Natural killer cell (primary cell): ENCODE data around the gene ZDHHC14. TPM values are rescaled to one million over a fixed set of nuclear protein-coding genes. Genes with fewer than 3 reads are reported as not detected.

Experiments
- ATAC-seq, 3 donors: fragments of 150-1000 bp in 2 of 3; fragments of 200-7000 bp in 1 of 3; cut with Tn5 transposase; 1 replicate in 1 of 3; 2 replicates in 2 of 3; pipeline ENCODE4 v1.10.0; 2021; ENCODE audit warnings: mild to moderate bottlenecking in 2 of 3, moderate library complexity in 2 of 3
- DNase-seq, 2 donors: peaks; one replicate each; pipeline versions ENCODE4 v3.0.0 to v3.0.0-alpha.2; 2013 to 2021; ENCODE audit warnings: mixed read lengths in 1 of 2
- H3K27ac ChIP-seq: one replicate; pipeline ENCODE4 v1.5.1; 2013; ENCODE audit warnings: mild to moderate bottlenecking, low read length
- H3K27me3 ChIP-seq: one replicate; pipeline ENCODE4 v1.6.1; 2013; ENCODE audit warnings: low read length; ENCODE audit not compliant: control insufficient read depth, insufficient read depth
- H3K36me3 ChIP-seq: one replicate; pipeline ENCODE4 v1.6.1; 2013; ENCODE audit warnings: low read length; ENCODE audit not compliant: control insufficient read depth, insufficient read depth
- H3K4me1 ChIP-seq: one replicate; pipeline ENCODE4 v1.6.1; 2013; ENCODE audit warnings: low read length; ENCODE audit not compliant: control insufficient read depth, insufficient read depth
- H3K4me3 ChIP-seq: one replicate; pipeline ENCODE4 v1.5.1; 2013; ENCODE audit warnings: low read length
- H3K9me3 ChIP-seq: one replicate; pipeline ENCODE4 v1.6.1; 2013; ENCODE audit warnings: low read length; ENCODE audit not compliant: control insufficient read depth, insufficient read depth
- H3K27ac Mint-ChIP-seq, 2 donors: one replicate each; pipeline ENCODE4 v1.8.0; 2022; ENCODE audit warnings: mild to moderate bottlenecking in 2 of 2, mixed read lengths in 2 of 2, moderate library complexity in 1 of 2
- H3K27me3 Mint-ChIP-seq, 2 donors: one replicate each; pipeline ENCODE4 v1.8.0; 2022; ENCODE audit warnings: low read depth in 2 of 2, mixed read lengths in 2 of 2
- H3K36me3 Mint-ChIP-seq: one replicate; pipeline ENCODE4 v1.8.0; 2022; ENCODE audit warnings: mixed read lengths
- H3K4me1 Mint-ChIP-seq, 2 donors: one replicate each; pipeline ENCODE4 v1.8.0; 2022; ENCODE audit warnings: mixed read lengths in 2 of 2
- H3K4me3 Mint-ChIP-seq: one replicate; pipeline ENCODE4 v1.8.0; 2022; ENCODE audit warnings: mild to moderate bottlenecking, moderate library complexity, mixed read lengths
- H3K9me3 Mint-ChIP-seq, 2 donors: one replicate each; pipeline ENCODE4 v1.8.0; 2022; ENCODE audit warnings: mixed read lengths in 2 of 2
- WGBS: methylation state at CpG from one replicate; pipeline ENCODE4 v1.1.7; 2013; ENCODE audit warnings: missing lambda C conversion rate; ENCODE audit not compliant: insufficient coverage; 5-methylcytosine and 5-hydroxymethylcytosine counted together
- intact Hi-C: fragments of 100-400 bp; cut with micrococcal nuclease; formaldehyde crosslinking; loops from one replicate; pipeline ENCODE4 v1.14.2; 2022
- total RNA-seq, 4 donors: library from RNA; stranded (reverse); fragments of 120-200 nt in 1 of 4; gene quantifications; one replicate each; pipeline versions ENCODE4 v1.2.3 to v1.2.4, GENCODE V29; 2013 to 2022
- TF ChIP-seq, protein P1 (sequence below): fragments of 200-600 bp; IDR thresholded peaks from one replicate; pipeline ENCODE4 v1.8.0; 2022; ENCODE audit warnings: antibody characterized with exemption

Gene ZDHHC14
- total RNA-seq, 3 donors from 2014 or later (not counting 1 experiment from before 2014, with no cell fraction given): 6.7 to 11.3 (median 10.6) TPM

DNA sequence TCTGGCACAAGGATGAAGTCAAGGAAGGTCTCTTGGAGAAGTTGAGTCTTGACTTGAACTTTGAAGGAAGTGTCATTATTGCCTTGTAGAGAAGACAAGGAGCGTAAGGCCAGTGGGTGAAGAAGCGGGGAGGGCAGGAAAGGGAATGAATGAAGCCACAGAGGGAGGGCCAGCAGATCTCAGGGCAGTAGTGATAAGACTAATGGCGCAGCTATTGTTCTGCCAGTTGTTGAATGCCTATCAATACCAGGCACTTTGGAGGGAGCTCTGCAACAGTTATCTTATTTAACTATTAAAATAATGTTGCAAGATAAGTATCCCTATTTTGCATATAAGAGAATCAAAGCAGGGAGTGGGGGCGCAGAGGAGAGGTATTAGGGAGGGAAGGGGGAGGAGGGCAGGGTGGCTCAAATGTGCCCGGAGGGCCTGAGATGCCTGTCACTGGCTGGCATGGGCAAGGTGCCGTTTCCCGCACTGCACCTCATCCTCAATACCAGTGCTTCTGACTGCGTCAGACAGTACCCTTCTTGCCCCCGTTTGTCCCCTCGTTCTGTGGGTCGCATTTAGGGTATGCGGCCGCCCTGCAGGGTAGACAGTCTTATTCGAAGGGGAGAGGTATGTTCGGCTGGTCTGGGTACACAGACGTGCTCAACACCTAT is 109.8 kb downstream of the ZDHHC14 start:
- H3K4me3 Mint-ChIP-seq: no peak overlapping the region
- H3K4me1 Mint-ChIP-seq: peaks cover 22% of the 10 kb centered on the region in 2 donors
- H3K27ac ChIP-seq: no peak overlapping the region
- ATAC-seq (no peak), DNase-seq (no peak)
- H3K4me1 ChIP-seq: peaks cover 28% of the 10 kb centered on the region
- TF ChIP-seq, protein P1, sequence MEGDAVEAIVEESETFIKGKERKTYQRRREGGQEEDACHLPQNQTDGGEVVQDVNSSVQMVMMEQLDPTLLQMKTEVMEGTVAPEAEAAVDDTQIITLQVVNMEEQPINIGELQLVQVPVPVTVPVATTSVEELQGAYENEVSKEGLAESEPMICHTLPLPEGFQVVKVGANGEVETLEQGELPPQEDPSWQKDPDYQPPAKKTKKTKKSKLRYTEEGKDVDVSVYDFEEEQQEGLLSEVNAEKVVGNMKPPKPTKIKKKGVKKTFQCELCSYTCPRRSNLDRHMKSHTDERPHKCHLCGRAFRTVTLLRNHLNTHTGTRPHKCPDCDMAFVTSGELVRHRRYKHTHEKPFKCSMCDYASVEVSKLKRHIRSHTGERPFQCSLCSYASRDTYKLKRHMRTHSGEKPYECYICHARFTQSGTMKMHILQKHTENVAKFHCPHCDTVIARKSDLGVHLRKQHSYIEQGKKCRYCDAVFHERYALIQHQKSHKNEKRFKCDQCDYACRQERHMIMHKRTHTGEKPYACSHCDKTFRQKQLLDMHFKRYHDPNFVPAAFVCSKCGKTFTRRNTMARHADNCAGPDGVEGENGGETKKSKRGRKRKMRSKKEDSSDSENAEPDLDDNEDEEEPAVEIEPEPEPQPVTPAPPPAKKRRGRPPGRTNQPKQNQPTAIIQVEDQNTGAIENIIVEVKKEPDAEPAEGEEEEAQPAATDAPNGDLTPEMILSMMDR: no peak
- no peaks in the 10 kb centered on the region for H3K36me3 Mint-ChIP-seq
- H3K27me3 Mint-ChIP-seq: peaks cover 0 to 8% of the 10 kb centered on the region in 2 donors
- no peaks in the 10 kb centered on the region for H3K9me3 ChIP-seq
- H3K4me3 ChIP-seq: no peak overlapping the region
- 99% methylated on average over 15 of the region's 16 CpGs for WGBS
- intact Hi-C loops: no loop called here
- no peak overlapping the region for H3K27ac Mint-ChIP-seq
- no peaks in the 10 kb centered on the region for H3K27me3 ChIP-seq
- peaks cover 0 to 2% of the 10 kb centered on the region in 2 donors for H3K9me3 Mint-ChIP-seq
- no peaks in the 10 kb centered on the region for H3K36me3 ChIP-seq

DNA sequence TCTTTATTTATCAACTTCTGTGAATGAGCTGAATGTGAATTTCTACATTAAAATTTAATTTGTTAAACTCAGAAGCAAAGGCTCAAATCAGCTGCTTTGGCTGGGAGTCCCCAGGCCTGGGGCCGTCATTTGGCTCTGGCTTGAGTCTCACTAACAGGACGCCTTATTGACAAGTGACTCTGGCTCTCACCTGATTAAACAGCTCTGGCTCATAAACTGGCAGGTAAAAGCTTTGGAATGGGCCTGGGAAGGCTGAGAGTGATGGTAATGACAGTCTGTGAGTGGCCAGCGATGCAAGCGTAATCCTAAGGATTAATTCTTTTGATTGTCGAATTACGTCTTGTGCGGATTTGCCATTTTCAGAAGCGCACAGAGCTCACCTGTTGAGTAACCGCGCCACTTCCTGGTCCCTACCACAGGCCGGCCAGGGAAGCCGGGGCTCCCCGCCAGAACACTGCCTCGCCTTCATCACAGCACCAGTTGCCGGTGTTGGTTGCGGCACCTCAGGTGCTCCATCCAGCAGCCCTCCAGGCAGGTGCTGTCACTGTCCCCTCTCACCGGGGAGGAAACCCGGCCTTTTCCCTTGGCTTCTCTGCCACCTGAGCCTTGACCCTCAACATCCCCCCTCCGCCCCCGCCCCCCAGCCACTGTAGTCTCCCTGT is 110.7 kb downstream of the ZDHHC14 start:
- no peak overlapping the region for H3K4me3 ChIP-seq
- no peaks in the 10 kb centered on the region for H3K36me3 Mint-ChIP-seq
- H3K36me3 ChIP-seq: no peaks in the 10 kb centered on the region
- H3K27ac Mint-ChIP-seq: no peak overlapping the region
- TF ChIP-seq, protein P1: no peak
- intact Hi-C loops: no loop called here
- no peaks in the 10 kb centered on the region for H3K27me3 ChIP-seq
- 94% methylated on average over 20 of the region's 20 CpGs for WGBS
- no peak overlapping the region for H3K4me3 Mint-ChIP-seq
- H3K9me3 Mint-ChIP-seq: peaks cover 0 to 2% of the 10 kb centered on the region in 2 donors
- no peak for DNase-seq
- peaks cover 0 to 8% of the 10 kb centered on the region in 2 donors for H3K27me3 Mint-ChIP-seq
- H3K27ac ChIP-seq: no peak overlapping the region
- H3K4me1 Mint-ChIP-seq: peaks cover 14% of the 10 kb centered on the region in 2 donors
- no peak for ATAC-seq
- H3K9me3 ChIP-seq: peaks cover 2% of the 10 kb centered on the region
- peaks cover 19% of the 10 kb centered on the region for H3K4me1 ChIP-seq

GRCh38 chr6:157492249-157492648 is 111.3 kb downstream of the ZDHHC14 start:
- Mint-ChIP-seq H3K4me1 (peaks cover 8 to 9% of the 10 kb centered on the region in 2 donors), H3K9me3 (peaks cover 0 to 2% of the 10 kb centered on the region in 2 donors), H3K27me3 (peaks cover 0 to 8% of the 10 kb centered on the region in 2 donors), H3K4me3 (no peak overlapping the region), H3K27ac (no peak overlapping the region), H3K36me3 (no peaks in the 10 kb centered on the region)
- WGBS: 96% methylated on average over 12 of the region's 12 CpGs
- ATAC-seq (no peak), DNase-seq (no peak)
- H3K27me3 ChIP-seq: no peaks in the 10 kb centered on the region
- no peak overlapping the region for H3K27ac ChIP-seq
- peaks cover 14% of the 10 kb centered on the region for H3K4me1 ChIP-seq
- intact Hi-C loops: no loop called here
- TF ChIP-seq, protein P1: no peak
- H3K36me3 ChIP-seq: no peaks in the 10 kb centered on the region
- H3K9me3 ChIP-seq: peaks cover 3% of the 10 kb centered on the region
- no peak overlapping the region for H3K4me3 ChIP-seq
